ENCODE measurements around the gene GRIP2.

GRIP2 gene

DNA sequence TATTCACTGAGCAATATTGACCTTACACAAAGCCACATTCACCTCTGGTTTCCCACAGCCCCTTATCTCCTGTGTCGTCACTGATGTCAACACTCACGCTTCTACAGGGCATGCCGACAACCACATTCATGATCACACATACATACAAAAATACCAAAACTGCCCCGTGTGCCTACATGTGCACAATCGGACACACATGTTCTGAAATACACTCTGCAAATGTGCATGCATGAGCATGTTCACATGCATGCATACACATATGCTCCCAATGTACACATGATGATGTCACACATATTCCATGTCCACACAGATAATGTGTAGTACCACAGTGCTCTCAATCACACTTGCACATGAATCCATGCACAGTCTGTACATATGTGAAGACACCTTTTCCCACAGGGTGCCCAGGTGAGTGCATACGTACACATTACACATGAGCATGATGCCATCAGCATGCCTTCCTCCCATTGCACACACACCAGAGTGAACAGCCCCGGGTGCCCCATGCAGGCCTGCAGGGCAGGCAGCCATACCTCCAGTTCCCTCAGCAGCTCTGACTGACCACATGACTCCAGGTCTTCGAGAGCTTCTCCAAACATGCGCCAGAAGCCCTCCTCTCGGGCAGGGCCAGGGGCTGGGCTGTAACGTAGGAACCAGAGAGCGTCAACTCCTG is 37.0 kb downstream of the GRIP2 start:
- no peak for TF ChIP-seq ZFP3 (CRISPR knock-in tag; IDR thresholded peaks at IDR 0.05)
- no peak for TF ChIP-seq CSDC2 (CRISPR knock-in tag; IDR thresholded peaks at IDR 0.05)
- TF ChIP-seq, protein P1, sequence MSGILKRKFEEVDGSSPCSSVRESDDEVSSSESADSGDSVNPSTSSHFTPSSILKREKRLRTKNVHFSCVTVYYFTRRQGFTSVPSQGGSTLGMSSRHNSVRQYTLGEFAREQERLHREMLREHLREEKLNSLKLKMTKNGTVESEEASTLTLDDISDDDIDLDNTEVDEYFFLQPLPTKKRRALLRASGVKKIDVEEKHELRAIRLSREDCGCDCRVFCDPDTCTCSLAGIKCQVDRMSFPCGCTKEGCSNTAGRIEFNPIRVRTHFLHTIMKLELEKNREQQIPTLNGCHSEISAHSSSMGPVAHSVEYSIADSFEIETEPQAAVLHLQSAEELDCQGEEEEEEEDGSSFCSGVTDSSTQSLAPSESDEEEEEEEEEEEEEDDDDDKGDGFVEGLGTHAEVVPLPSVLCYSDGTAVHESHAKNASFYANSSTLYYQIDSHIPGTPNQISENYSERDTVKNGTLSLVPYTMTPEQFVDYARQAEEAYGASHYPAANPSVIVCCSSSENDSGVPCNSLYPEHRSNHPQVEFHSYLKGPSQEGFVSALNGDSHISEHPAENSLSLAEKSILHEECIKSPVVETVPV (CRISPR knock-in tag; IDR thresholded peaks at IDR 0.05): no peak
- no peak for TF ChIP-seq ZNF70 (CRISPR knock-in tag; IDR thresholded peaks at IDR 0.05)
- no peak for TF ChIP-seq TCF4 (CRISPR knock-in tag; IDR thresholded peaks at IDR 0.05; ENCODE audit: borderline replicate concordance)
- TF ChIP-seq ISL1 (CRISPR knock-in tag; IDR thresholded peaks at IDR 0.05): no peak
- TF ChIP-seq OSR1 (CRISPR knock-in tag; IDR thresholded peaks at IDR 0.05): no peak
- TF ChIP-seq ZNF565 (CRISPR knock-in tag; conservative IDR thresholded peaks at IDR 0.05; ENCODE audit: low read depth): no peak
- TF ChIP-seq ZNF8 (CRISPR knock-in tag; IDR thresholded peaks at IDR 0.05): no peak
- TF ChIP-seq ZC3H10 (CRISPR knock-in tag; IDR thresholded peaks at IDR 0.05): no peak
- no peak for ATAC-seq

- TF ChIP-seq ZNF8 (CRISPR knock-in tag; IDR thresholded peaks at IDR 0.05) (no peak), ESRRG (CRISPR knock-in tag; IDR thresholded peaks at IDR 0.05) (no peak), TCF4 (CRISPR knock-in tag; IDR thresholded peaks at IDR 0.05; ENCODE audit: borderline replicate concordance) (no peak), ZFP30 (CRISPR knock-in tag; IDR thresholded peaks at IDR 0.05) (no peak), SNAI2 (CRISPR knock-in tag; IDR thresholded peaks at IDR 0.05) (no peak), PPARA (CRISPR knock-in tag; IDR thresholded peaks at IDR 0.05; ENCODE audit: borderline replicate concordance) (no peak)
- TF ChIP-seq, protein P2, sequence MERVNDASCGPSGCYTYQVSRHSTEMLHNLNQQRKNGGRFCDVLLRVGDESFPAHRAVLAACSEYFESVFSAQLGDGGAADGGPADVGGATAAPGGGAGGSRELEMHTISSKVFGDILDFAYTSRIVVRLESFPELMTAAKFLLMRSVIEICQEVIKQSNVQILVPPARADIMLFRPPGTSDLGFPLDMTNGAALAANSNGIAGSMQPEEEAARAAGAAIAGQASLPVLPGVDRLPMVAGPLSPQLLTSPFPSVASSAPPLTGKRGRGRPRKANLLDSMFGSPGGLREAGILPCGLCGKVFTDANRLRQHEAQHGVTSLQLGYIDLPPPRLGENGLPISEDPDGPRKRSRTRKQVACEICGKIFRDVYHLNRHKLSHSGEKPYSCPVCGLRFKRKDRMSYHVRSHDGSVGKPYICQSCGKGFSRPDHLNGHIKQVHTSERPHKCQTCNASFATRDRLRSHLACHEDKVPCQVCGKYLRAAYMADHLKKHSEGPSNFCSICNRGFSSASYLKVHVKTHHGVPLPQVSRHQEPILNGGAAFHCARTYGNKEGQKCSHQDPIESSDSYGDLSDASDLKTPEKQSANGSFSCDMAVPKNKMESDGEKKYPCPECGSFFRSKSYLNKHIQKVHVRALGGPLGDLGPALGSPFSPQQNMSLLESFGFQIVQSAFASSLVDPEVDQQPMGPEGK (CRISPR knock-in tag; IDR thresholded peaks at IDR 0.05; ENCODE audit: borderline replicate concordance): no peak
- TF ChIP-seq, protein P3, sequence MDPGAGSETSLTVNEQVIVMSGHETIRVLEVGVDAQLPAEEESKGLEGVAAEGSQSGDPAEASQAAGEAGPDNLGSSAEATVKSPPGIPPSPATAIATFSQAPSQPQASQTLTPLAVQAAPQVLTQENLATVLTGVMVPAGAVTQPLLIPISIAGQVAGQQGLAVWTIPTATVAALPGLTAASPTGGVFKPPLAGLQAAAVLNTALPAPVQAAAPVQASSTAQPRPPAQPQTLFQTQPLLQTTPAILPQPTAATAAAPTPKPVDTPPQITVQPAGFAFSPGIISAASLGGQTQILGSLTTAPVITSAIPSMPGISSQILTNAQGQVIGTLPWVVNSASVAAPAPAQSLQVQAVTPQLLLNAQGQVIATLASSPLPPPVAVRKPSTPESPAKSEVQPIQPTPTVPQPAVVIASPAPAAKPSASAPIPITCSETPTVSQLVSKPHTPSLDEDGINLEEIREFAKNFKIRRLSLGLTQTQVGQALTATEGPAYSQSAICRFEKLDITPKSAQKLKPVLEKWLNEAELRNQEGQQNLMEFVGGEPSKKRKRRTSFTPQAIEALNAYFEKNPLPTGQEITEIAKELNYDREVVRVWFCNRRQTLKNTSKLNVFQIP (CRISPR knock-in tag; IDR thresholded peaks at IDR 0.05; ENCODE audit: borderline replicate concordance, low read depth): no peak
- TF ChIP-seq, protein P1 (CRISPR knock-in tag; IDR thresholded peaks at IDR 0.05): no peak
- no peak for ATAC-seq
Observed at GRCh38 chr3:14502472-14502871, 37.7 kb downstream of the GRIP2 start.

DNA sequence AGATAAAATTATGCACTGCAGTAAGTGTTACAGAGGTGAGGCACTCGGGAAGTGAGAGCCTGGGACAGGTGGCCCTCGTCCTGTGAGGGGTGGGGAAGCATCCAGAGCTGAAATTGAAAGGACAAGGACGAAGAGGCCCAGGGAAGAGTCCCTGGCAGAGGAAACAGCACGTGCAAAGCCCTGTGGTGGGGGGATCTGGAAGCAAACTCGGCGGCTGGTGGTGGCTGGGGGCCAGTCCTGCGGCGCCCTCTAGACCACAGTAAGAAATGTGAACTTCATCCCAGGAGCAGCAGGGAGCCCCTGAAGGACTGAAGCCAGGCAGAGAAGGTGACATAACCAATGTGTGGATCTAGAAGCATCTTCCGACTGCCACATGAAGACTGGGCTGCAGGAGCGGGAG is 42.8 kb downstream of the GRIP2 start:
- ATAC-seq: no peak
- TF ChIP-seq, protein P3 (CRISPR knock-in tag; IDR thresholded peaks at IDR 0.05; ENCODE audit: borderline replicate concordance, low read depth): no peak
- TF ChIP-seq TSHZ2 (CRISPR knock-in tag; IDR thresholded peaks at IDR 0.05): no peak
- no peak for TF ChIP-seq OSR1 (CRISPR knock-in tag; IDR thresholded peaks at IDR 0.05)
- TF ChIP-seq TOX (CRISPR knock-in tag; IDR thresholded peaks at IDR 0.05; ENCODE audit: borderline replicate concordance): no peak
- TF ChIP-seq, protein P4, sequence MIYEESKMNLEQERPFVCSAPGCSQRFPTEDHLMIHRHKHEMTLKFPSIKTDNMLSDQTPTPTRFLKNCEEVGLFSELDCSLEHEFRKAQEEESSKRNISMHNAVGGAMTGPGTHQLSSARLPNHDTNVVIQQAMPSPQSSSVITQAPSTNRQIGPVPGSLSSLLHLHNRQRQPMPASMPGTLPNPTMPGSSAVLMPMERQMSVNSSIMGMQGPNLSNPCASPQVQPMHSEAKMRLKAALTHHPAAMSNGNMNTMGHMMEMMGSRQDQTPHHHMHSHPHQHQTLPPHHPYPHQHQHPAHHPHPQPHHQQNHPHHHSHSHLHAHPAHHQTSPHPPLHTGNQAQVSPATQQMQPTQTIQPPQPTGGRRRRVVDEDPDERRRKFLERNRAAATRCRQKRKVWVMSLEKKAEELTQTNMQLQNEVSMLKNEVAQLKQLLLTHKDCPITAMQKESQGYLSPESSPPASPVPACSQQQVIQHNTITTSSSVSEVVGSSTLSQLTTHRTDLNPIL (CRISPR knock-in tag; IDR thresholded peaks at IDR 0.05; ENCODE audit: low read depth): no peak
- no peak for TF ChIP-seq ZFP3 (CRISPR knock-in tag; IDR thresholded peaks at IDR 0.05)
- no peak for TF ChIP-seq ZC3H10 (CRISPR knock-in tag; IDR thresholded peaks at IDR 0.05)
- TF ChIP-seq GLIS3 (CRISPR knock-in tag; IDR thresholded peaks at IDR 0.05): no peak
- TF ChIP-seq ARNTL (CRISPR knock-in tag; IDR thresholded peaks at IDR 0.05; ENCODE audit: borderline replicate concordance, low read depth): no peak
- TF ChIP-seq ZFP30 (CRISPR knock-in tag; IDR thresholded peaks at IDR 0.05): no peak
- no peak for TF ChIP-seq BACH2 (CRISPR knock-in tag; IDR thresholded peaks at IDR 0.05; ENCODE audit: borderline replicate concordance)
- TF ChIP-seq RARB (CRISPR knock-in tag; IDR thresholded peaks at IDR 0.05): no peak
- TF ChIP-seq ISL1 (CRISPR knock-in tag; IDR thresholded peaks at IDR 0.05): no peak
- no peak for TF ChIP-seq ESRRG (CRISPR knock-in tag; IDR thresholded peaks at IDR 0.05)
- no peak for TF ChIP-seq PPARA (CRISPR knock-in tag; IDR thresholded peaks at IDR 0.05; ENCODE audit: borderline replicate concordance)
- TF ChIP-seq, protein P2 (CRISPR knock-in tag; IDR thresholded peaks at IDR 0.05; ENCODE audit: borderline replicate concordance): no peak
